ENCODE data around the gene GDF7.

The GDF7 gene

DNA sequence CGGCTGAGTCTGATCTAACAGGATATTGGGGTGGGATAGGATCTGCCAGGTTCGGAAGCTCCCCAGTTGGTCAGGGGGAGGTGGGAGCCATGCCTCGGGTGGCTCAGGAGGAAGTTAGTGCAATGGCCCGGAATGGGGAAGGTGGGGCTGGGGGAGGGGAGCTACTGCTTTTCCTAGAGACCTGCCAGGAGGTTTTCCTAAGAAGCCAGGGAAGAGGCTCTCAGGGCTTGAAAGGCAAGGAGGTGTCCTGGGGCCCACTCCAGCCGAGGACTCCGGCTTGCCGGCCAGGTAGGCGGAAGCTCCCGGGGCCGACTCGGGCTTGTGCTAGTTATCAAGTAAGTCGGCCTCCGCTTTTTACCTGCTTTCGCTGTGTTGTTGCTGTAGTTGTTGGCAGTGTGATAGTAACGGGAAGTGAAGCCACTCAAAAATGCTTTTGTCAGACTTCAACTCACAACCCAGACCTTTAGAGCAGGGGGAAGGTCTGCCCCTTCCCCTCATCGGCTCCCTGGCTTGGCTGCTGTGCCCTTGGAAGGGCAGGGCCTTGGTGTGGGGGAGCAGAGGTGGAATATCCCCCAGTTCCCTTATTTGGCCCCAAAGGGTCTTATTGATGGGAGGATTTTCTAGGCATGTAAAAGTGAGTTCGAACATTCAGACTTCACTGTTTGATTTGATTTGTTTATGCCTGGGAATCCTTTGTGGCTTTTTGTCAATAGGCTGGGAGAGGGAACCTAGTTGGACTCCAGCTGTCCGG lies 5.4 kb downstream of the GDF7 start:
- no peak overlapping the region for H3K4me3 Mint-ChIP-seq
- H3K27ac Mint-ChIP-seq: no peak overlapping the region
- H3K27me3 Mint-ChIP-seq: peaks cover 70% of the 10 kb centered on the region
- no peak for DNase-seq
- H3K36me3 Mint-ChIP-seq: peaks cover 2% of the 10 kb centered on the region
- no peaks in the 10 kb centered on the region for H3K9me3 Mint-ChIP-seq
- CTCF ChIA-PET: interaction anchor here (3.3 kb wide), 1 partner anchor 11 kb away, joined by 22 read pairs; no protein-coding TSS in a partner anchor
- H3K4me1 Mint-ChIP-seq: peaks cover 3% of the 10 kb centered on the region

DNA sequence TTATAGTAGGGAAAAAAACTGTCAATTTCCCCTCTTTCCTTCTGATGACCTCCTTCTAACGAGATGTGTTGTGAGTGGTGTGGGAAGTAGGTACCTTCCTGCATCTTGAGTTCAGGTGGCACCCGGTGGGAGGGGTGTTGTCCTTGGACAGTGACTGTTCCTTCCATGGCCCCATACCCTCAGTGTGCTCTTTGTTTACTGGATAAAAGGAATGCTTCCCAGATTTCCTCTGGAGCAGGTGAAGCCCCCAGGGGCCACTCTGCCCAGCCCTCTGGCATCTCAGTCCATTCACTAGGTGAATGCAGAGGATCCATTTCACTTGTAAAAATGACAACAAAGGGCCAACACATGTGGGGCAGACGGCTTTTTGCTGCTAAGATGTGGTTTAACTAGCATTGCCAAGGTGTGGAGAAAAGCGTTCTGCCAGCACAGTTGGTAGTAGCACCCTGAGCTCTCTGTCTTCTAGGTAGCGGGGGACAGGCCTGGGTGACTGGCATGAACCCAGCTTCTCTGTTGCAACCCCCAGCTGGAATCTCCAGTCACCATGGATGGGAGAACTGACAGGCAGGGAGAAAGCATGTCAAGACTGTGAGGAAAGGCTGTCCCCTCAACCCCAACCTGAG lies 6.9 kb downstream of the GDF7 start:
- H3K4me1 Mint-ChIP-seq: no peaks in the 10 kb centered on the region
- H3K27ac Mint-ChIP-seq: no peak overlapping the region
- H3K27me3 Mint-ChIP-seq: peaks cover 56% of the 10 kb centered on the region
- no peaks in the 10 kb centered on the region for H3K36me3 Mint-ChIP-seq
- CTCF ChIA-PET: no interaction called here
- no peak overlapping the region for H3K4me3 Mint-ChIP-seq
- no peak for DNase-seq
- no peaks in the 10 kb centered on the region for H3K9me3 Mint-ChIP-seq

DNA sequence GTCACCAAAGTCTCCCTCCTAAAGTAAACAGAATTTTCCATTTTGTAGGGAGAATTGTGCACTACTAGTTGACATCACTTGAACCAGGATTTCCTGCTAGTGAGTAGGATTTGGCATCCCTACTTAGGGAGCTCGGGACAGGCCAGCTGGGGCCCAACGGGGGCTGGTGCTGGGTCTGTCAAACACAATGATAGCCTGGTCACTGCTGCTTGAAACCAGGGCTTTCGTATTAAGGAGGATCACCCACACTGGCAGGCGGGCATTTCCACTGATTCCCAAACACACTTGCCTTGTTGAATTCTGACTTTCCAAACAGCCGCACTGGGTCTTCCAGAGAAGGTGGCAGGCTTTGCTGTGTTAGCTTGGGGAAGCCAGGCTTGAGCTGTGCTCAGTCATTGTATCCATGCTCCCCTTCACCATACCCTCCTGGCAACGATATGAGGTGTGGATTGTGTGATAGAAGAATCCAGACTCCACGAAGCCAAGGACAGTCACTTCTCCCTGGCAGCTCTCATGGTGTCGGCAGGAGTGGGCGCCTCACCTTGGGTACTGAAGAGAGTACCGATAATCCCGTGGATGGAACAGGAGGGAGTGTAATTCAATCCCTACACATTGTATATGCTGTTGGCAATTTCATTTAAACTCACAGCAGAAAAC lies 7.5 kb downstream of the GDF7 start:
- Mint-ChIP-seq H3K4me3 (no peak overlapping the region), H3K27me3 (peaks cover 50% of the 10 kb centered on the region), H3K9me3 (no peaks in the 10 kb centered on the region), H3K36me3 (no peaks in the 10 kb centered on the region), H3K4me1 (no peaks in the 10 kb centered on the region), H3K27ac (no peak overlapping the region)
- DNase-seq: no peak
- CTCF ChIA-PET: interaction anchor here (5.3 kb wide), 1 partner anchor 14 kb away, joined by 33 read pairs; no protein-coding TSS in a partner anchor

DNA sequence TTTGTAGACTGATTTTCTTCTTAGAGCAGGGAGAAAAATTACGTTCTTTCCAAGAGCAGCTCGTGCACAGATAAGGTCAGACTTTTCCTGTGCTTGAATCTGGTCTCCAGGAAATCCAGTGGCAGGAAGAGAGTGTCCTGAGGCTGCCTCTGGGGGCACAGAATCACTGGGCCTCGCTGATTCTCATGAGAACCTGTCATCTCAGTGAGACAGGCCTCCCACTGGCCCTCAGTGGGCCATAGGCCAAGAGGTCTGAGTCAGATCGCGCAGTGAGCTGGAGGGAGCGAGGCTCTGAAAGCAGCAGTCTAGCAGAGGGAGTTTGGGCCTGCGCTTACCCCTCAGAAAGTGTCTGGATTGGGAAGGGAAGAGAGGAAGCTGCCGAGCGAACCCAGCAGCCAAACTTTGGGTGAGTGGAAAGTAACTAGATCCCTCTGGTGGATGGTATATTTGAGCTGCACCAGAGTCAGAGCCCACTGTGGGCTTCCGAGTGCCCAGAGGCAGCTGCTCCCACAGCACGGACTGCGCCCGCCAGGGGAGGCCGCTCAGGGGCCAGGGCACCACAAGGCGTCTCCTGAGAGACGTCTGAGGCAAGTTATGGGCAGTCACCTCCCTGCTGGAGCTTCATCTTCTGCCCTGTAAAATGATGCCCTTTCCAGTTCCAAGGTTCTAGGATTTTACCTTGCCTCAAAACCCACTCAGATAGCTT lies 8.2 kb downstream of the GDF7 start:
- CTCF ChIA-PET: interaction anchor here (0.9 to 5.3 kb wide), 2 partner anchors 14 to 21 kb away, joined by 4 to 33 read pairs; no protein-coding TSS in a partner anchor
- no peaks in the 10 kb centered on the region for H3K9me3 Mint-ChIP-seq
- no peak for DNase-seq
- H3K4me1 Mint-ChIP-seq: no peaks in the 10 kb centered on the region
- no peak overlapping the region for H3K27ac Mint-ChIP-seq
- no peaks in the 10 kb centered on the region for H3K36me3 Mint-ChIP-seq
- peaks cover 43% of the 10 kb centered on the region for H3K27me3 Mint-ChIP-seq
- H3K4me3 Mint-ChIP-seq: no peak overlapping the region

DNA sequence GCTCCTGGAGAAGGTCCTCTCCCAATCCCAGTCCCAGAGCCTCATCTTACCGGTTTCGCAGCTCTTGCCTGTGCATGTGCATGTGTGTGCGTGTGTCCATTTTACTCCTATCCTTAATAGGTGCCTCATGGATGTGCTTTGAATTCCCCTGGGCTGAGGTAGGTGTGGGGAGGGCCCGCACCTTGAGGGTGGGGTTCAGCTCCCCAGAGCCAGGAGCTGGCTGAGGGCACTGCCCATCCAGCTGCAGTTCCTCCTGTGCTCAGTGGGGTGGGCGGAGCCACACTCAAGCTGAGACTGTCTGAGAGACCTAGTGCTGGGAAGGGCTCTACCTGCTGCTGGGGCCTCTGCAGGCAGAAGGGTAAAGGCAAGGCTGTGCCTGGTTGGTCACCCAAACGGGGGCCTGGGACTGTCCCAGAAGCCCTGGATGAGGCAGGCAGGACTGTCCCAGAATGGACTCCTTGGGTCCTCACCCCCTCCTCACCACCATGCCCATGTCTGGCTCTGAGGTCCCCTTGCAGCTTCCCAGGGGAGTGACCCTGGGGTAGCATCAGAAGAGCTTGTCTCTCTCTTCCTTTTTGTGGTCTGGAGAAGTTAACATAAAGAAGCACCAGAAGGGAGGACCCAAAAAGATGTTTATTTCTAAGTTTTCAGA lies 8.9 kb downstream of the GDF7 start:
- peaks cover 36% of the 10 kb centered on the region for H3K27me3 Mint-ChIP-seq
- H3K27ac Mint-ChIP-seq: peak overlapping the region; percentile 2
- H3K36me3 Mint-ChIP-seq: peaks cover 1% of the 10 kb centered on the region
- CTCF ChIA-PET: interaction anchor here (0.7 to 5.3 kb wide), 3 partner anchors 15 to 264 kb away, joined by 3 to 33 read pairs (median 4); no protein-coding TSS in a partner anchor
- no peaks in the 10 kb centered on the region for H3K4me1 Mint-ChIP-seq
- no peaks in the 10 kb centered on the region for H3K9me3 Mint-ChIP-seq
- no peak overlapping the region for H3K4me3 Mint-ChIP-seq
- no peak for DNase-seq

DNA sequence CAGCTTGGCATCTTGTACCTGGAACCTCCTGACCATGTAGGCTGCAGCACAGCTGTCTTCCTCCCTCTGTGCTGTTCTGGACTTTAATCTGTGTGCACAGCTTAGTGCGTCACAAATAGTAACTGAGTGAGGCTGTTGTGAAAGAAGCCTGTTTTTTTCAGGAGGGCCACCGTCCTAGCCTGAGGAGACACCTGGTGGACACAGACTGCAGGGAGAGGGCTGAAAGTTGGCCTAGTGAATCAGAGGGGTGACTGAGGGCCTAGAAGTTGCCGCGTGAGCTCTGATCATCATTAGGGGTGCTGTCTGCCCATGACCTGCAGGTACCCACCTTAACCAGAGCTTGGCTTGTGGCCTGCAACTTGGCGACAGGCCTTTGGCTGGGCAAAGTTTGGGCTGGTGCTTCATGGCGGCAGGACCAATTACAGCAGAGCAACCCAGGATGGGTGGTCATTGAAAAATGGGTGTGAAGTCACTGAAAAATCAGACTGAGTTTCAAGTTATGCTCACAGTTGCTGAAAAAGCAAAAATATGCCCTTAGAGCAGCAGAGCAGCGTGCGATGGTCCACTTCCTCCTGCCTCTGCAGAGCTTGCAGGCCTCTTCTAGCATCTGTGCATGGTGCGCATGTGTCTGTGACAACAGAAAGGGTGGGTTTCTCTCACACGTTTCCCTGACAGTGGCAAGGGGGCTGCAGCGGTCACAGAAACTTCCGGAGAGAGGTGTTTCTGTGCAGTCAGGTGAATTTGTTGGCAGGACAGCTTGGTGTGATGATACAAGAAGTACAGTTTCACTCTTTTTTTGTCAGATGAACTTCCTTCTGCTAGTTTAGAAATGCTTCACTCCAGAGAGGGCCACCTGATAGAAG lies 9.6 kb downstream of the GDF7 start:
- Mint-ChIP-seq H3K4me1 (peaks cover under 1% of the 10 kb centered on the region), H3K4me3 (no peak overlapping the region), H3K9me3 (no peaks in the 10 kb centered on the region), H3K36me3 (peaks cover 2% of the 10 kb centered on the region), H3K27me3 (peaks cover 28% of the 10 kb centered on the region), H3K27ac (no peak overlapping the region)
- DNase-seq: no peak
- CTCF ChIA-PET: interaction anchor here (0.7 to 5.3 kb wide), 5 partner anchors 16 to 443 kb away, joined by 3 to 33 read pairs (median 4); no protein-coding TSS in a partner anchor

DNA sequence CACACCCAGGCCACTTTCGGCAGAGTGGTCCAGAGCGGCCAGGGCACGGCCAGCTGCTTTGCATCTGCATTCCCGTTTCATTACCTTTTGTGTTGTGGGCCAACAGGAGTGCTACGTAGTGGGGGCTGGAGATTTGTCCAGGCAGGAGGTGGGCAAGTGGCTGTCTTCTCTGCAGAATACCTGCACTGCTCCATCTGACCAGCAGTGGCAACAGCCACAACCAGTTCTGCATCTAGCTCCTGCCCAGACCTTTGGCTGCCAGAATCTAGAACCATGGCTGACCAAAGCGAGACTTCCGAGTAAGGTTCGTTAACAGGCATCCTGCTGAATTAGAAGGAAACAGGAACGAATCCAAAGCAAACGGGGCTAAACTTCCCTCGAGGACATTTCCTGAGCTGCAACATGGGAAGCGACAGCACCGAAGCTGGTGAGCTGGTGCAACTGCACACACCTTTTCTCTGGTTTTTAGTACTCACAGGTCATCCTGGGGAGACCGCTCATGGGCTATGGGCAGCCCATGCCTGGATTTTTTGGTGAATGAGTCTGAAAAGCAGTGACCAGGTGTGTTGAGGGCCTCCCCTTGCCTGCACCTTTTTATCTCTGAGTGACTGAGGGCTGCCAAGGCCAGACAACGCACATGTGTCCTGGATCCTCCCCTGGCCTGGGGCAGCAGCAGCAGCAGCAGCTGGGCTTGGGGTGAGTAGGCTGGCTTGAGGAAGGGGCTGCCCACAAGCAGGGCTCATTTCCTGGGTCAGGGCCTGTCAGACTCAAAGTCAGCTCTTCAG lies 10.5 kb downstream of the GDF7 start:
- Mint-ChIP-seq H3K4me3 (no peak overlapping the region), H3K27ac (no peak overlapping the region), H3K27me3 (peaks cover 19% of the 10 kb centered on the region), H3K4me1 (peaks cover 7% of the 10 kb centered on the region), H3K9me3 (no peaks in the 10 kb centered on the region), H3K36me3 (peaks cover 7% of the 10 kb centered on the region)
- DNase-seq: no peak
- CTCF ChIA-PET: interaction anchor here (0.6 to 5.3 kb wide), 5 partner anchors 14 to 554 kb away, joined by 3 to 33 read pairs (median 5); no protein-coding TSS in a partner anchor

DNA sequence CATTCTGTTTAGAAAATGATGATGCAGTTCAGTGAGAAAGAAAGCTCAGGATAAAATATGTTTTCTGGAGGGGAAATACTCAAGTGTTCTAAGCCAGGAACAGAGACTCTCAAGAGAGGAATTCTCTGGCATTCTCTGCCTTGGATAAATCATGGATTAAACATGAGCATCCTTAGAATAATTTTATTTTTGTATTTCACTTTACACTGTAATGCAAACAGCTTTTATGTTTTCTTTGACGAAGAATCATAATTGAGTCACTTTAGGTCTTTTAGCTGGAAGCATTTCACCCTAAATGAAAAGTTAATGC lies 11.1 kb downstream of the GDF7 start:
- no peak for DNase-seq
- Mint-ChIP-seq H3K36me3 (peaks cover 7% of the 10 kb centered on the region), H3K27ac (no peak overlapping the region), H3K4me1 (peaks cover 9% of the 10 kb centered on the region), H3K9me3 (no peaks in the 10 kb centered on the region), H3K27me3 (peaks cover 15% of the 10 kb centered on the region), H3K4me3 (no peak overlapping the region)
- CTCF ChIA-PET: interaction anchor here (1.3 to 5.3 kb wide), 4 partner anchors 15 to 442 kb away, joined by 3 to 33 read pairs (median 6); no protein-coding TSS in a partner anchor

DNA sequence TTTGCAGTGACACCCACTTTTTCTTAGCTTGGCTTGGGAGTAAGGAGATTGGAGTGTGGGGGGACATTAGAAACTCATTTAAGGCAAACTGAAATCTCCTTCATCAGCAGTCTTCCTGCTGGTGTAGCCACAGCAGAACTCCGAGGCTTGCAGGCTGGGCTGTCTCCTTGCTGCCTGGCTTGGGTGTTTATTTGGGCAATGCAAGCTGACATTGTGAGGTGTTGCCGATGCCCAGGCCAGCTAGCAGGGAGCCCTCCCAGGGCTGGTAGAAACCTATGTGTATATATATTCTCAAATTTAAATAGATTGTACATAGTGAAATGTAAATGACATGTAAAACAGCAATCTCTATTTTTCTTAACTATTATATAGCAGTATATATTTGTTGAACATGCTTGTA lies 11.8 kb downstream of the GDF7 start:
- peaks cover 9% of the 10 kb centered on the region for H3K4me1 Mint-ChIP-seq
- CTCF ChIA-PET: interaction anchor here (0.6 to 5.3 kb wide), 4 partner anchors 16 to 283 kb away, joined by 3 to 33 read pairs (median 6); partner anchors contain the start of gene HS1BP3
- H3K9me3 Mint-ChIP-seq: no peaks in the 10 kb centered on the region
- peaks cover 7% of the 10 kb centered on the region for H3K36me3 Mint-ChIP-seq
- DNase-seq: no peak
- no peak overlapping the region for H3K27ac Mint-ChIP-seq
- no peak overlapping the region for H3K4me3 Mint-ChIP-seq
- peaks cover 12% of the 10 kb centered on the region for H3K27me3 Mint-ChIP-seq

DNA sequence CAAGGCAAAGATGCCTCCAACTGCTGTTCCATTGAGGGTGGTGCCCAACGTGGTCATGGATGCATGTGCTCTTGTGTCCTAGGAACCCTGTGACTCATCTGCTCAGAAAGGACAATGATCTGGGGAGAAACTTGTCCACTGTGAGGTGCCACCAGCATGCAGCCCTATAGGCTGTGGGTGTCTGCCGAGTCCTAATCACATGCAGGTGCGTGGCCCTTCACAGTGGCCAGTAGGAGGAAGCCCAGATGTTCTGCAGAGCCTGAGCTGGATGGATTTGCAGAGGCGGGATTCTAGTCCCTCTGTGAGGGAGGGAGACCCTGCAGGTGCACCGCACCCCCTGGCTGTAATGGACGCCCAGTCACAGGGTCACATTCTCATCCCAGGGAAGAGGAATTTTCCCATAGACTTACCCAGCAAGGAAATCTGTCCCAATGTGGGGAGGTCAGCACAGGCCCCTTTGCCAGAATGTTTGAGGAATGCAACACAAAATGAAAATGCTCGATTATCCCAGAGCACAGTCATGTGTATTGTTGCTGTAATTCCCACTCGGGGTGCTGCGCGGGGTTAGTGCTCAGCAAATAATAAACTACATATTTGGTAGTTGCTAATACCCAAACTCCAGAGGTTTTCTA lies 13.9 kb downstream of the GDF7 start:
- Mint-ChIP-seq H3K9me3 (no peaks in the 10 kb centered on the region), H3K36me3 (peaks cover 21% of the 10 kb centered on the region), H3K27me3 (no peaks in the 10 kb centered on the region), H3K4me1 (peaks cover 9% of the 10 kb centered on the region), H3K27ac (peak overlapping the region; percentile 4), H3K4me3 (no peak overlapping the region)
- CTCF ChIA-PET: interaction anchor here (1.5 kb wide), 1 partner anchor 283 kb away, joined by 6 read pairs; no protein-coding TSS in a partner anchor
- DNase-seq: no peak

DNA sequence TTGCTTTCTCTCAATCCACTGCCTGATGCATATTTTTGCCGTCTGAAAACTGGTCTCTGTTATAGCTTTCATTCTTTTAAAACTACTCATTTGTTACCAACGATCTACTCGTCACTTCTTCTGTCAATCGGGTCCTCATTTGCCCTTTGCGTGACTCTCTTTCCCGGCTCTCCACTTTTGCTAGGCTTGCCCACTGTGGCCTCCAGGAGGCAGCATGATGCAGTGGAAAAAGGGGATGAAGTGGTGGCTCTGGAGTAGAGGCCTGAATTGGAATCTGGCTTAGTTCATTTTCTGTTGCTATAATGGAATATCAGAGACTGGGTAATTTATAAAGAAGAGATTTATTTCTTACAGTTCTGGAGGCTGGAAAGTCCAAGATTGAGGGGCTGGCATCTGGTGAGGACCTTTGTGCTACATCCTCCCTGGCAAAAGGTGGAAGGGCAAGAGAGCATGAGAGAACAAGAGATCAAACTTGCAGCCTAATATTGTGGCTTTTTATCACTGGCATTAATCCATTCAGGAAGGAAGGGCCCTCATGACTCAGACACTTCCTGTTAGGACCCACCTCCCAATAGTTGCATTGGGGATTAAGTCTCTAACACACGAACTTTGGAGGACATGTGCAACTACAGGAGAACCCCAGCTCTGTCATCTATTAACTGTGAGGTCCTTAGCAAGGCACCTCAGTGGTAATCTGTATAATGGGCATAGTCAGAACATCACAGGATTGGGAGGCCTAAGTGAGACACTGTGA lies 15.4 kb downstream of the GDF7 start:
- DNase-seq: no peak
- Mint-ChIP-seq H3K4me1 (peaks cover 9% of the 10 kb centered on the region), H3K27me3 (no peaks in the 10 kb centered on the region), H3K9me3 (no peaks in the 10 kb centered on the region), H3K4me3 (no peak overlapping the region), H3K27ac (peak overlapping the region; percentile 46), H3K36me3 (peaks cover 31% of the 10 kb centered on the region)
- CTCF ChIA-PET: interaction anchor here (1.3 to 1.6 kb wide), 3 partner anchors 21 to 281 kb away, joined by 5 to 8 read pairs (median 6); no protein-coding TSS in a partner anchor

Data from activated naive CD4-positive, alpha-beta T cell treated with anti-CD3 and anti-CD28 coated beads, Interleukin-2, amount 10 ng/mL, durations not matched to agents 7 days and 5 days (primary cell).